GM12864 (cell line): ENCODE data around the gene AJAP1.

ENCODE experiments used
- DNase-seq: peaks from one replicate; pipeline ENCODE4 v3.0.0-alpha.2; 2011; ENCODE audit warnings: low read depth
- H3K4me3 ChIP-seq: 2 replicates; pipeline ENCODE4 v1.5.1; 2011; ENCODE audit warnings: mild to moderate bottlenecking, low read depth, low read length, control low read depth
- TF ChIP-seq, protein P1 (sequence below): IDR thresholded peaks from 2 replicates; pipeline ENCODE4 v1.5.1; 2011; ENCODE audit warnings: low read depth, mild to moderate bottlenecking, moderate library complexity, low read length, control low read depth, inconsistent platforms; ENCODE audit errors: missing control alignments

Gene AJAP1

DNA sequence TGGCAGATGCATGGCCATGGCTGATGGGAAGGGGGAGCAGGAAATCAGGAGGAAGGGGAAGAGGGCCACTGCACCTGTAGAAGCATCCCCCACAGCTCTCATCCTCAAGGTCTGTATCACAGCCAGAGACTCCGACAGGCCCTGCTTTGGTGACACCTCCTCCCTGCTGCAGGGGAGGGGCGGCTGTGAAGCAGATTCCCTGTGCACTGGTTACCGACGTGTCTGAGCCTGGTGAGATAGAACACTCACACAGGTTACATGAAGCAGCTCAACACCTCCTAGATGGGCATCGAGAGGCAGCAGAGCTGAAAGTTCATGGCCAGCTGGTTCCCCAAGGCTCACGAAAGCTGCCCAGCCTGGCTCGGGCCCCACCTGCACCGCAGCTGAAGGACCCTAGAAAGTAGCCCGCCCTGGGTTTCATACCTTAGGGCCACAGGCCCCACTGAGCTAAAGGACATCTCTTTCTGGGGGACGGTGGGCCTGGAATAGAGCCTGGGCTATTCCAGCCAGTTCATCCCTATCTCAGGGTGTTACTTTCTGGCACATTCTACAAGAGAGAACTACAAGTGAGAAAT, 30.2 kb upstream of the AJAP1 start:
- DNase-seq: no peak
- TF ChIP-seq, protein P1, sequence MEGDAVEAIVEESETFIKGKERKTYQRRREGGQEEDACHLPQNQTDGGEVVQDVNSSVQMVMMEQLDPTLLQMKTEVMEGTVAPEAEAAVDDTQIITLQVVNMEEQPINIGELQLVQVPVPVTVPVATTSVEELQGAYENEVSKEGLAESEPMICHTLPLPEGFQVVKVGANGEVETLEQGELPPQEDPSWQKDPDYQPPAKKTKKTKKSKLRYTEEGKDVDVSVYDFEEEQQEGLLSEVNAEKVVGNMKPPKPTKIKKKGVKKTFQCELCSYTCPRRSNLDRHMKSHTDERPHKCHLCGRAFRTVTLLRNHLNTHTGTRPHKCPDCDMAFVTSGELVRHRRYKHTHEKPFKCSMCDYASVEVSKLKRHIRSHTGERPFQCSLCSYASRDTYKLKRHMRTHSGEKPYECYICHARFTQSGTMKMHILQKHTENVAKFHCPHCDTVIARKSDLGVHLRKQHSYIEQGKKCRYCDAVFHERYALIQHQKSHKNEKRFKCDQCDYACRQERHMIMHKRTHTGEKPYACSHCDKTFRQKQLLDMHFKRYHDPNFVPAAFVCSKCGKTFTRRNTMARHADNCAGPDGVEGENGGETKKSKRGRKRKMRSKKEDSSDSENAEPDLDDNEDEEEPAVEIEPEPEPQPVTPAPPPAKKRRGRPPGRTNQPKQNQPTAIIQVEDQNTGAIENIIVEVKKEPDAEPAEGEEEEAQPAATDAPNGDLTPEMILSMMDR: no peak
- H3K4me3 ChIP-seq: no peak overlapping the region

DNA sequence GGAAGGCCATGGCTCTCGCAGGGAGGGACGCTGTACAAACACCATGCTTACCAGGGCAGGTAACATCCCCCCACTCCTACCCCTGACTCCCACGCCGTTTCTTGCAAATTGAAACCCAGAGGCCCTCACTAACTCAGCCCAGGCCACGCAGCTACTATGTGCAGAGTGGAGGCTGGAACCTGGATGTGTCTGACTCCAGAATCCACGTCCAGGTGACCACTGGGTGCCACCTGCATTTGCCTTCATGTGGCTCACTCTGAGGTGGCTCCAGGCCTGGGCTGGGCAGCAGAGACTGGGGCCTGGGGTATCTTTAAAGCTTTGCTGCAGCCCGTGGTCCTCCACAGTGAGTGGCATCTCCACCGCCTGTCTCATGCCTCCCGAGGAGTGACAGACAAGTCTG, 29.6 kb upstream of the AJAP1 start:
- TF ChIP-seq, protein P1: no peak
- H3K4me3 ChIP-seq: no peak overlapping the region
- no peak for DNase-seq

DNA sequence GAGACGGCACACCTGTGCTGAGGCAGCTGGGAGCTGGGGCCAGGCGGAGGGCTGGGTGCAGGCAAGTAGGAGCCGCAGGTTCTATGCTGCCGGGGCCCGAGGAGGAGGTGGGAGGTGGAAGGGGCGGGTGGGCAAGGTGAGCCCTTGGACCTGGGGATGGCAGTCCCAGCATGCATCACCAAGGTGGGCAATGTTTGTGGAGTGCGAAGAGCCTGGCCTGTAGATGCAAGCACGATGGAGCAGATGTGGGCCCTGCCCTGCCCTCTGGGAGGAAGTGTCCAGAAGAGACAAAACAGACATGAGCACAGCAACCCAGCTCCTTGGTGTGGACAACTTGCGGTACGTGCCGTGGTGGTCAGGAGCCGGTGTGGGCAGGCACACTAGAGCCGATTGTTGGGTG, 28.3 kb upstream of the AJAP1 start:
- no peak for DNase-seq
- TF ChIP-seq, protein P1: no peak
- H3K4me3 ChIP-seq: no peak overlapping the region

DNA sequence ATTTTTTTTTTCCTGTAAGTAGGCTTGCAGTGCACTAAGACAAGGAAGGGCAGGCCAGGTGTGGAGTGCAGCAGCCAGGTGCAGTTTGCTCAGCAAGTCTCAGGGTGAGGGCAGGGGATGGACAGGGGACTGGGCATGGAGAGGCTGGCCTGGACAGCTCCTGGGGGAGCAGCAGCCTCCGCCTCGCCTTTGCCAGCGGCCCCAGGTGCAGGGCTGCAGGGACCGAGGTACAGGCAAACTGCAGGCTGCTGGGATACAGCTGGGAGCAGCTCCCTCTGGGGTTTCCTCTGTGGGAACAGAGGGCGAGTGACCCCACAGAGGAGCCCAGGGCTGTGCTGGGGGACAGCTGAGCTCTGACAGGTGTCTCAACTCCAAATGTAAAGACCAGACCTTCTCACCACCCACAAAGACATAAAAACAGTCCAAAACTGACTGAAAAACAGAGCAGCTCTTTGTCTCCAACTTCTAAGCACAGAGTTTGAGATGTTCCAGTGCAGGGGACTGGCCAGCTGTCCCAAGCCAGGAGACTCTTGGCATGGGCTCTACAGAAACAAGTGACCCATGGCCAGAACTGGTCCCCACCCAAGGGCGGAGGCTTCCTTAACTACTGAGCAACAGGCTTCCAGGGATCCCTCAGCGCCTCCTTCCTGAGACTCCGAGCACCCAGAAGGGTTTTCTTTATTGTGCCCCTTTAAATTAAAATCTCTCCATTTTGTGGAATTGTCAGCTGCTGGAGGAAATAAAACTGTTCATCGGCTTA, 27.7 kb upstream of the AJAP1 start:
- TF ChIP-seq, protein P1: no peak
- H3K4me3 ChIP-seq: no peak overlapping the region
- no peak for DNase-seq

DNA sequence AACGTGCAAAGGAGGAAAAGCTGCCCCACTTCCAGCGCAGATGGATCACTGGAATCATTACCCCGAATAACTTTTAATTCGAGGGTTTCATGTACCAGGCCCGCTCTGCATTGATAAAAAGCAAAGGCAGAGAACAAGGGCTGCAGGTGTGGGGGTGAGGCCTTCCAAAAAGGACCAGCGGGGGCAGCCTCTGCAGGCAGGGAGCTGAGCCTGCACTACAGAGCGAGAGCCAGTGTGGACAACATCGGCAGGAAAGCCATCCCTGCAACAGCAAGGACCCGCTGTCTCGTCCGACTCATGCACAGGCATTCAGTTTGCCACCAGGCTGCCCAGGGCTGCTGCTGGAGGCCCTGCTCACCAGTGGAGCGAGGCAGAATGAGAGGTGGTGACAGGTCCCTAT, 27.1 kb upstream of the AJAP1 start:
- DNase-seq: no peak
- TF ChIP-seq, protein P1: no peak
- H3K4me3 ChIP-seq: no peak overlapping the region

DNA sequence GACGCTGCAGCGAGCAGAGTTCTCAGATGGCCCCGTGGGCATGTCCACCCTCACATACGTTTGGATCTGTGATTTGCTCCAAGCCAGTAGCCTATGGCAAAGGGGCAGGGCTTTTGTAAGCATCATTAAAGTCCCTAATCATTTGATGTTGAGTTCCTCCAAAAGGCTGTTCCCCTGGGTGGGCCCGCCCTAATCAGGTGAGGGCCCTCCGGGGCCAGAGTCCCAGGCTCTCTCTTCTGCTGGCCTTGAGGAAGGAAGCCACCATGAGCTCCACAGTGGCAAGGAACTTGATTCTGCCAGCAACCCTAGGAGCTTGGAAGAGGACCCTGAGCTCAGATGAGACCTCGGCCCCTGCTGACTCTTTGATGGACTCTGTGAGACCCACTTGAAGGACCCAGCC, 25.4 kb upstream of the AJAP1 start:
- DNase-seq: no peak
- TF ChIP-seq, protein P1: no peak
- H3K4me3 ChIP-seq: no peak overlapping the region

DNA sequence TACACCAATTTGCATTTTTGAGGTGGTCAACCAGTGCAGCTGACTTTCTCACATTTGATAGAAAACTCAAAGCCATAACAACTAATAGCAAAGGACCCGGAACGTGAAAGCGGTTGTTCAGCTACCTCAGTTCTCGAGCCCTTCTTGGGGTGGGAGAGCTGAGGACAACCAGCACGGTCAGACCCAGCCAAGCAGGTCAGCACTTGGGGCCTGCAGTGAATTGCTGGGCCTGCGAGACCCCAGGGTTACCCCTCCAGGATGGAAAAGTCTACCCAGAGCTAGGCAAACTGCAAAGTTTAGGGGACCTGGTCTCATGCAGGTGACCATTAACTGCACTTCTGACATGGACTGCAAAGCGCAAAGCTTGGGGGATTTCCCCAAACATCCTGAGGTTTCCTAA, 23.8 kb upstream of the AJAP1 start:
- TF ChIP-seq, protein P1: no peak
- no peak for DNase-seq
- no peak overlapping the region for H3K4me3 ChIP-seq
